SK-N-MC (cell line): ENCODE results near the gene C12orf76.

Source experiments
- EZH2 ChIP-seq: fragments of 200-600 bp; sonication (generic); IDR thresholded peaks from one replicate; pipeline ENCODE4 v1.6.1; 2017; ENCODE audit warnings: antibody characterized with exemption
- FOXP2 ChIP-seq: optimal IDR thresholded peaks from 2 replicates; pipeline ENCODE3; 2011; ENCODE audit warnings: mild to moderate bottlenecking, moderate library complexity; ENCODE audit not compliant: insufficient read depth; ENCODE audit errors: extremely low read length, control extremely low read depth
- POLR2AphosphoS5 ChIP-seq: IDR thresholded peaks from 2 replicates; pipeline ENCODE4 v1.6.1; 2012; ENCODE audit warnings: mild to moderate bottlenecking, low read depth, low read length, borderline replicate concordance

- TF ChIP-seq EZH2, result no peak
- no peak for TF ChIP-seq POLR2AphosphoS5
- no peak for TF ChIP-seq FOXP2
Observed at GRCh38 chr12:109996483-109996853, 51.9 kb downstream of the C12orf76 start.
